HepG2 (cell line): ENCODE data around the gene PRRC2A. TPM values are rescaled to one million over a fixed set of nuclear protein-coding genes. Genes with fewer than 3 reads are reported as not detected.

Source experiments
- BHLHE40 ChIP-seq: IDR thresholded peaks from 2 replicates; pipeline ENCODE4 v1.6.1; 2011; ENCODE audit warnings: low read length, improper control_type of control experiment
- DZIP1 ChIP-seq: sonication (generic); formaldehyde crosslinking; IDR thresholded peaks from 2 replicates; pipeline ENCODE4 v1.5.0; 2020; ENCODE audit warnings: mild to moderate bottlenecking, missing genetic modification reagents
- FLYWCH1 ChIP-seq: sonication (generic); formaldehyde crosslinking; IDR thresholded peaks from 2 replicates; pipeline ENCODE4 v1.8.1; 2023; ENCODE audit warnings: mild to moderate bottlenecking, missing genetic modification reagents
- GATA4 ChIP-seq: sonication (generic); IDR thresholded peaks from 2 replicates; pipeline ENCODE4 v1.6.1; 2016; ENCODE audit warnings: antibody characterized with exemption, low read depth, borderline replicate concordance
- JARID2 ChIP-seq: sonication (generic); formaldehyde crosslinking; IDR thresholded peaks from 2 replicates; pipeline ENCODE4 v1.8.1; 2023; ENCODE audit warnings: missing genetic modification reagents, inconsistent platforms; ENCODE audit not compliant: insufficient replicate concordance
- JUNB ChIP-seq: sonication (generic); formaldehyde crosslinking; IDR thresholded peaks from 2 replicates; pipeline ENCODE4 v1.8.0; 2022; ENCODE audit warnings: missing genetic modification reagents, mild to moderate bottlenecking, borderline replicate concordance
- RCOR2 ChIP-seq: IDR thresholded peaks from 2 replicates; pipeline ENCODE4 v1.6.1; 2016; ENCODE audit warnings: missing biosample characterization, missing genetic modification reagents
- SAFB2 ChIP-seq: sonication (generic); formaldehyde crosslinking; IDR thresholded peaks from 2 replicates; pipeline ENCODE4 v1.5.1; 2020; ENCODE audit warnings: missing genetic modification reagents, low read depth, mild to moderate bottlenecking, borderline replicate concordance
- SATB2 ChIP-seq: sonication (generic); formaldehyde crosslinking; IDR thresholded peaks from 2 replicates; pipeline ENCODE4 v1.5.0; 2020; ENCODE audit warnings: missing genetic modification reagents
- SIX1 ChIP-seq: sonication (generic); formaldehyde crosslinking; IDR thresholded peaks from 2 replicates; pipeline ENCODE4 v1.4.0; 2020; ENCODE audit warnings: missing genetic modification reagents, borderline replicate concordance
- TBL1XR1 ChIP-seq: fragments of 150-350 bp; IDR thresholded peaks from 2 replicates; pipeline ENCODE4 v1.6.1; 2014; ENCODE audit warnings: borderline replicate concordance, low read length; ENCODE audit not compliant: partially characterized antibody
- ZBTB33 ChIP-seq: sonication (generic); formaldehyde crosslinking; IDR thresholded peaks from 2 replicates; pipeline ENCODE4 v1.4.0; 2020; ENCODE audit warnings: missing genetic modification reagents
- ZFP36 ChIP-seq: fragments of 150-350 bp; IDR thresholded peaks from 2 replicates; pipeline ENCODE4 v1.6.1; 2018; ENCODE audit warnings: borderline replicate concordance, low read length, low read depth; ENCODE audit not compliant: partially characterized antibody
- ZFP37 ChIP-seq: sonication (generic); formaldehyde crosslinking; IDR thresholded peaks from 2 replicates; pipeline ENCODE4 v1.4.0; 2020; ENCODE audit warnings: missing genetic modification reagents, borderline replicate concordance
- ZNF274 ChIP-seq: sonication (generic); formaldehyde crosslinking; IDR thresholded peaks from 2 replicates; pipeline ENCODE4 v1.5.1; 2020; ENCODE audit warnings: mild to moderate bottlenecking, missing genetic modification reagents
- ZNF484 ChIP-seq: sonication (generic); formaldehyde crosslinking; IDR thresholded peaks from 2 replicates; pipeline ENCODE4 v1.5.1; 2020; ENCODE audit warnings: mild to moderate bottlenecking, low read depth, missing genetic modification reagents, borderline replicate concordance
- ZNF558 ChIP-seq: sonication (generic); formaldehyde crosslinking; IDR thresholded peaks from 2 replicates; pipeline ENCODE4 v1.9.0; 2022; ENCODE audit warnings: mild to moderate bottlenecking, missing genetic modification reagents, borderline replicate concordance
- ZNF672 ChIP-seq: sonication (generic); formaldehyde crosslinking; IDR thresholded peaks from 2 replicates; pipeline ENCODE4 v1.8.1; 2022; ENCODE audit warnings: missing genetic modification reagents
- ZSCAN9 ChIP-seq: IDR thresholded peaks from 2 replicates; pipeline ENCODE4 v1.6.1; 2016; ENCODE audit warnings: borderline replicate concordance
- polyA plus RNA-seq, 8 experiments: library from polyadenylated mRNA; depleted of rRNA in 3 of 8; stranded (reverse) in 7 of 8; unstranded in 1 of 8; fragments of >200 nt; fragmentation: Illumina TruSeq in 4 of 8; extraction: Trizol in 4 of 8; gene quantifications; 2 replicates each; pipeline versions ENCODE4 v1.2.1 to v1.2.3, GENCODE V29; 2011 to 2016; ENCODE audit warnings: low read depth in 4 of 8, missing spikeins in 1 of 8, mixed read lengths in 1 of 8; ENCODE audit not compliant: insufficient read depth in 1 of 8
- total RNA-seq, 5 experiments: library from RNA; depleted of rRNA; stranded (reverse); fragments of >200 nt; fragmentation: Illumina TruSeq; extraction: Trizol; gene quantifications; 2 replicates each; pipeline ENCODE4 v1.2.3, GENCODE V29; 2016; ENCODE audit warnings: low read depth in 1 of 5
- TF ChIP-seq, protein P1 (sequence below): IDR thresholded peaks from 2 replicates; pipeline ENCODE4 v1.6.1; 2016; ENCODE audit warnings: missing compliant biosample characterization, missing genetic modification reagents, borderline replicate concordance
- TF ChIP-seq, protein P2 (sequence below): sonication (generic); formaldehyde crosslinking; conservative IDR thresholded peaks from 2 replicates; pipeline ENCODE4 v1.8.0; 2022; ENCODE audit warnings: mild to moderate bottlenecking, moderate library complexity, missing genetic modification reagents

The PRRC2A gene
- total and polyA plus RNA-seq, 2 of the 13 experiments (the other 11 are each of a cell fraction or from before 2014, with no cell fraction given): 38.9 to 47.4 TPM

DNA sequence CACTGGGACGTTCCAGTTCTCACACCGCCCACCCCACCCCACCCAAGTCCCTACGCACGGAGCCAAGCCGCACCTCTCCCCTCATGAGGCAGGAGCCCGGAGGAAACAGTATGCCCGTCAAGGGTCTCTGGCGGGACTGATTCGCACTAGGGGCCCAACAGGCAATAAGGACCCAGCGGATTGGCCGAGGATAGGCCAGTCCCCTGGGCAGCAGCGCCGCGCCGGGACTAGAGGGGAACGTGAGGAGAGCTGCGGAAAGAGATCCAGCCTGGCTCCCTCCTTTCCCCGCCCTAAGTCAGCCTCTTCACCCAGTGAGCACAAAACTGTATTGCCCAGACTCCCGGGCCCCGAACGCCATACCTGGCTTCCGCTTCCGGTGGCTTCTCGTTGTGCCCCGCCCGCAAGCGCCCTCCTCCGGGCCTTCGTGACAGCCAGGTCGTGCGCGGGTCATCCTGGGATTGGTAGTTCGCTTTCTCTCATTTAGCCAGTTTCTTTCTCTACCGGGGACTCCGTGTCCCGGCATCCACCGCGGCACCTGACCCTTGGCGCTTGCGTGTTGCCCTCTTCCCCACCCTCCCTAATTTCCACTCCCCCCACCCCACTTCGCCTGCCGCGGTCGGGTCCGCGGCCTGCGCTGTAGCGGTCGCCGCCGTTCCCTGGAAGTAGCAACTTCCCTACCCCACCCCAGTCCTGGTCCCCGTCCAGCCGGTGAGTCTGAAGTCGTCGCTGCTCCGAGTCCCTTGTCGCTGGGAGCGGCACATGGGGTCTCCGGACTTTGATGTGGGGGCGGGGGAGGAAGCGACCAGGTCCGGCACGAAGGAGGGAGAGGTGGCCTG, 45.2 kb downstream of the PRRC2A start, which contains the start of gene CSNK2B (continued):
- TF ChIP-seq, protein P1, sequence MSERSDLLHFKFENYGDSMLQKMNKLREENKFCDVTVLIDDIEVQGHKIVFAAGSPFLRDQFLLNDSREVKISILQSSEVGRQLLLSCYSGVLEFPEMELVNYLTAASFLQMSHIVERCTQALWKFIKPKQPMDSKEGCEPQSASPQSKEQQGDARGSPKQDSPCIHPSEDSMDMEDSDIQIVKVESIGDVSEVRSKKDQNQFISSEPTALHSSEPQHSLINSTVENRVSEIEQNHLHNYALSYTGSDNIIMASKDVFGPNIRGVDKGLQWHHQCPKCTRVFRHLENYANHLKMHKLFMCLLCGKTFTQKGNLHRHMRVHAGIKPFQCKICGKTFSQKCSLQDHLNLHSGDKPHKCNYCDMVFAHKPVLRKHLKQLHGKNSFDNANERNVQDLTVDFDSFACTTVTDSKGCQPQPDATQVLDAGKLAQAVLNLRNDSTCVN (CRISPR knock-in tag): peak; percentile 56; the same call in 1 of the 2 replicates
- TF ChIP-seq FLYWCH1 (CRISPR knock-in tag) (no peak), BHLHE40 (peak; percentile 15), ZFP37 (CRISPR knock-in tag) (0 out of 2 replicates have a peak, but pooled peaks have one; percentile 18), RCOR2 (no peak), JARID2 (no peak), ZNF672 (CRISPR knock-in tag) (no peak), SATB2 (no peak), DZIP1 (CRISPR knock-in tag) (peak; percentile 19; the same call in 1 of the 2 replicates), ZNF484 (no peak), ZSCAN9 (0 out of 2 replicates have a peak, but pooled peaks have one; percentile 25), ZNF274 (CRISPR knock-in tag) (peak; percentile 37; the same call in 1 of the 2 replicates), ZNF558 (0 out of 2 replicates have a peak, but pooled peaks have one; percentile 15), SAFB2 (no peak; the same call in 1 of the 2 replicates), ZBTB33 (CRISPR knock-in tag) (no peak), JUNB (CRISPR knock-in tag) (no peak), SIX1 (peak; percentile 43; the same call in 1 of the 2 replicates), GATA4 (0 out of 2 replicates have a peak, but pooled peaks have one; percentile 51), TBL1XR1 (peak; percentile 88), ZFP36 (no peak)
- TF ChIP-seq, protein P2, sequence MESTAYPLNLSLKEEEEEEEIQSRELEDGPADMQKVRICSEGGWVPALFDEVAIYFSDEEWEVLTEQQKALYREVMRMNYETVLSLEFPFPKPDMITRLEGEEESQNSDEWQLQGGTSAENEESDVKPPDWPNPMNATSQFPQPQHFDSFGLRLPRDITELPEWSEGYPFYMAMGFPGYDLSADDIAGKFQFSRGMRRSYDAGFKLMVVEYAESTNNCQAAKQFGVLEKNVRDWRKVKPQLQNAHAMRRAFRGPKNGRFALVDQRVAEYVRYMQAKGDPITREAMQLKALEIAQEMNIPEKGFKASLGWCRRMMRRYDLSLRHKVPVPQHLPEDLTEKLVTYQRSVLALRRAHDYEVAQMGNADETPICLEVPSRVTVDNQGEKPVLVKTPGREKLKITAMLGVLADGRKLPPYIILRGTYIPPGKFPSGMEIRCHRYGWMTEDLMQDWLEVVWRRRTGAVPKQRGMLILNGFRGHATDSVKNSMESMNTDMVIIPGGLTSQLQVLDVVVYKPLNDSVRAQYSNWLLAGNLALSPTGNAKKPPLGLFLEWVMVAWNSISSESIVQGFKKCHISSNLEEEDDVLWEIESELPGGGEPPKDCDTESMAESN (CRISPR knock-in tag): peak; percentile 93
